Right forelimb (tissue), 1 donor: ENCODE measurements around the gene KRT27.

Source experiments
- DNase-seq: peaks from one replicate; pipeline ENCODE4 v3.0.0-alpha.2; 2018

KRT27 gene

GRCh38 chr17:40806131-40806530, 23.8 kb upstream of the KRT27 start:
- no peak for DNase-seq

- DNase-seq = peak; percentile 83
Observed at GRCh38 chr17:40803617-40804082, 21.3 kb upstream of the KRT27 start.

- DNase-seq = no peak
Observed at GRCh38 chr17:40801157-40801556, 18.8 kb upstream of the KRT27 start.

- DNase-seq = no peak
Observed at GRCh38 chr17:40800381-40800780, 18.0 kb upstream of the KRT27 start.

- DNase-seq = no peak
Observed at GRCh38 chr17:40799859-40800258, 17.5 kb upstream of the KRT27 start, which contains the start of gene KRT28. Gene KRT28, minus strand, starts transcription at chr17:40799959. Its CDS starts 66 bp downstream, at chr17:40799893.

GRCh38 chr17:40796846-40797245, 14.5 kb upstream of the KRT27 start:
- no peak for DNase-seq

GRCh38 chr17:40795019-40795667, 12.8 kb upstream of the KRT27 start:
- DNase-seq = no peak

GRCh38 chr17:40794466-40794865, 12.1 kb upstream of the KRT27 start:
- no peak for DNase-seq

GRCh38 chr17:40793832-40794231, 11.5 kb upstream of the KRT27 start:
- DNase-seq = no peak

- DNase-seq = no peak
Observed at GRCh38 chr17:40791787-40792436, 9.6 kb upstream of the KRT27 start.

GRCh38 chr17:40791111-40791510, 8.8 kb upstream of the KRT27 start:
- DNase-seq = no peak

- no peak for DNase-seq
Observed at GRCh38 chr17:40779181-40779909, 3.0 kb downstream of the KRT27 start.

- DNase-seq = no peak
Observed at GRCh38 chr17:40778461-40778860, 3.9 kb downstream of the KRT27 start.

GRCh38 chr17:40777971-40778370, 4.4 kb downstream of the KRT27 start:
- DNase-seq = no peak

GRCh38 chr17:40777459-40777858, 4.9 kb downstream of the KRT27 start:
- DNase-seq = no peak

GRCh38 chr17:40775945-40776344, 6.4 kb downstream of the KRT27 start:
- DNase-seq = no peak

GRCh38 chr17:40772101-40772500, 10.2 kb downstream of the KRT27 start, which contains the start of gene KRT26:
Gene KRT26, minus strand, starts transcription at chr17:40772201. Its CDS starts 88 bp downstream, at chr17:40772113.
- no peak for DNase-seq

- DNase-seq = no peak
Observed at GRCh38 chr17:40765657-40766056, 16.7 kb downstream of the KRT27 start.

- no peak for DNase-seq
Observed at GRCh38 chr17:40763752-40764151, 18.6 kb downstream of the KRT27 start.

- no peak for DNase-seq
Observed at GRCh38 chr17:40760105-40761016, 22.0 kb downstream of the KRT27 start.

GRCh38 chr17:40755231-40755630, 27.1 kb downstream of the KRT27 start, which contains the start of gene KRT25:
Gene KRT25, minus strand, starts transcription at chr17:40755331. Its CDS starts 60 bp downstream, at chr17:40755271.
- no peak for DNase-seq

- no peak for DNase-seq
Observed at GRCh38 chr17:40753804-40754203, 28.5 kb downstream of the KRT27 start.
